GM12878 (cell line): Measurements from ENCODE around the gene RCOR1. TPM values are rescaled to one million over a fixed set of nuclear protein-coding genes. Genes with fewer than 3 reads are reported as not detected.

Experiments
- CBX5 ChIP-seq: sonication (generic); IDR thresholded peaks from 2 replicates; pipeline ENCODE4 v1.6.1; 2016; ENCODE audit warnings: low read depth, moderate library complexity, mild to moderate bottlenecking, inconsistent platforms
- DPF2 ChIP-seq: fragments of 450-650 bp; IDR thresholded peaks from 2 replicates; pipeline ENCODE4 v1.6.1; 2017; ENCODE audit warnings: mild to moderate bottlenecking
- IRF3 ChIP-seq: fragments of 450-650 bp; IDR thresholded peaks from 2 replicates; pipeline ENCODE4 v1.6.1; 2014; ENCODE audit warnings: mild to moderate bottlenecking
- IRF4 ChIP-seq: IDR thresholded peaks from 2 replicates; pipeline ENCODE4 v1.6.1; 2011; ENCODE audit warnings: low read depth, low read length
- JUNB ChIP-seq: IDR thresholded peaks from 2 replicates; pipeline ENCODE4 v1.6.1; 2016; ENCODE audit warnings: antibody characterized with exemption, mild to moderate bottlenecking
- MYC ChIP-seq: IDR thresholded peaks from 2 replicates; pipeline ENCODE4 v1.6.1; 2011; ENCODE audit warnings: mild to moderate bottlenecking, low read length, moderate library complexity, inconsistent platforms; ENCODE audit not compliant: insufficient read depth, insufficient replicate concordance, insufficient read length, severe bottlenecking
- SREBF2 ChIP-seq: IDR thresholded peaks from 2 replicates; pipeline ENCODE4 v1.6.1; 2012; ENCODE audit warnings: mild to moderate bottlenecking, low read length
- TAF1 ChIP-seq: IDR thresholded peaks from 2 replicates; pipeline ENCODE4 v1.6.1; 2011; ENCODE audit warnings: mild to moderate bottlenecking, low read depth, low read length, borderline replicate concordance
- TCF3 ChIP-seq: IDR thresholded peaks from 2 replicates; pipeline ENCODE4 v1.6.1; 2012; ENCODE audit warnings: low read depth, mild to moderate bottlenecking, low read length, borderline replicate concordance; ENCODE audit not compliant: insufficient read depth
- TCF7 ChIP-seq: IDR thresholded peaks from 2 replicates; pipeline ENCODE4 v1.6.1; 2014; ENCODE audit warnings: antibody characterized with exemption, borderline replicate concordance
- ZBED1 ChIP-seq: IDR thresholded peaks from 2 replicates; pipeline ENCODE4 v1.6.1; 2016; ENCODE audit warnings: borderline replicate concordance
- polyA plus RNA-seq, 11 experiments: library from polyadenylated mRNA; depleted of rRNA in 4 of 11; unstranded in 6 of 11; stranded (reverse) in 5 of 11; fragments of >200 nt; fragmentation: Nextera tagmentation in 4 of 11; fragmentation: Illumina TruSeq in 1 of 11; extraction: Ambion mirVana in 4 of 11; extraction: Trizol in 1 of 11; gene quantifications; 1 replicate in 1 of 11; 2 replicates in 10 of 11; pipeline versions ENCODE4 v1.2.1 to v1.2.3, GENCODE V29; 2011 to 2016; ENCODE audit warnings: inconsistent platforms in 2 of 11, missing spikeins in 2 of 11, low read depth in 1 of 11
- total RNA-seq, 4 experiments: library from RNA; depleted of rRNA in 3 of 4; stranded (reverse); fragments of >200 nt in 3 of 4; fragmentation: Illumina TruSeq in 1 of 4; extraction: Trizol in 1 of 4; gene quantifications; 2 replicates each; pipeline versions ENCODE4 v1.2.1 to v1.2.3, GENCODE V29; 2013 to 2021
- TF ChIP-seq, protein P1 (sequence below): fragments of 150-350 bp; IDR thresholded peaks from 2 replicates; pipeline ENCODE4 v1.6.1; 2016; ENCODE audit warnings: low read depth, low read length

The RCOR1 gene
- total and polyA plus RNA-seq, 10 of the 15 experiments (the other 5 are each of a cell fraction or from before 2014, with no cell fraction given): 1.6 to 12.2 (median 4.4) TPM

- TF ChIP-seq IRF3: no peak
- peak; percentile 83 for TF ChIP-seq IRF4
- TF ChIP-seq, protein P1, sequence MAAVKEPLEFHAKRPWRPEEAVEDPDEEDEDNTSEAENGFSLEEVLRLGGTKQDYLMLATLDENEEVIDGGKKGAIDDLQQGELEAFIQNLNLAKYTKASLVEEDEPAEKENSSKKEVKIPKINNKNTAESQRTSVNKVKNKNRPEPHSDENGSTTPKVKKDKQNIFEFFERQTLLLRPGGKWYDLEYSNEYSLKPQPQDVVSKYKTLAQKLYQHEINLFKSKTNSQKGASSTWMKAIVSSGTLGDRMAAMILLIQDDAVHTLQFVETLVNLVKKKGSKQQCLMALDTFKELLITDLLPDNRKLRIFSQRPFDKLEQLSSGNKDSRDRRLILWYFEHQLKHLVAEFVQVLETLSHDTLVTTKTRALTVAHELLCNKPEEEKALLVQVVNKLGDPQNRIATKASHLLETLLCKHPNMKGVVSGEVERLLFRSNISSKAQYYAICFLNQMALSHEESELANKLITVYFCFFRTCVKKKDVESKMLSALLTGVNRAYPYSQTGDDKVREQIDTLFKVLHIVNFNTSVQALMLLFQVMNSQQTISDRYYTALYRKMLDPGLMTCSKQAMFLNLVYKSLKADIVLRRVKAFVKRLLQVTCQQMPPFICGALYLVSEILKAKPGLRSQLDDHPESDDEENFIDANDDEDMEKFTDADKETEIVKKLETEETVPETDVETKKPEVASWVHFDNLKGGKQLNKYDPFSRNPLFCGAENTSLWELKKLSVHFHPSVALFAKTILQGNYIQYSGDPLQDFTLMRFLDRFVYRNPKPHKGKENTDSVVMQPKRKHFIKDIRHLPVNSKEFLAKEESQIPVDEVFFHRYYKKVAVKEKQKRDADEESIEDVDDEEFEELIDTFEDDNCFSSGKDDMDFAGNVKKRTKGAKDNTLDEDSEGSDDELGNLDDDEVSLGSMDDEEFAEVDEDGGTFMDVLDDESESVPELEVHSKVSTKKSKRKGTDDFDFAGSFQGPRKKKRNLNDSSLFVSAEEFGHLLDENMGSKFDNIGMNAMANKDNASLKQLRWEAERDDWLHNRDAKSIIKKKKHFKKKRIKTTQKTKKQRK: no peak
- peak; percentile 52; the same call in 1 of the 2 replicates for TF ChIP-seq DPF2
- peak; percentile 14; the same call in 1 of the 2 replicates for TF ChIP-seq TAF1
- TF ChIP-seq JUNB: peak; percentile 94
- peak; percentile 79; the same call in 1 of the 2 replicates for TF ChIP-seq CBX5
- TF ChIP-seq ZBED1: peak; percentile 59; the same call in 1 of the 2 replicates
- TF ChIP-seq TCF7: 0 out of 2 replicates have a peak, but pooled peaks have one; percentile 26
- 0 out of 2 replicates have a peak, but pooled peaks have one; percentile 41 for TF ChIP-seq TCF3
- TF ChIP-seq SREBF2: no peak
- no peak for TF ChIP-seq MYC
These were observed 27.0 kb upstream of the RCOR1 start (continued) for GRCh38 chr14:102565331-102565887.
